SU-DHL-6 (cell line): ENCODE data around the gene ZFYVE26.

ENCODE experiments used
- H2AFZ ChIP-seq: fragments of 200-600 bp; sonication (generic); 2 replicates; pipeline ENCODE4 v1.6.1; 2014; ENCODE audit warnings: low read depth, mild to moderate bottlenecking, moderate library complexity, mixed read lengths, antibody characterized with exemption, low read length; ENCODE audit not compliant: severe bottlenecking
- H3F3A ChIP-seq: fragments of 200-600 bp; shearing (Covaris generic); 2 replicates; pipeline ENCODE4 v1.6.0; 2016; ENCODE audit warnings: antibody characterized with exemption, mild to moderate bottlenecking; ENCODE audit not compliant: insufficient read depth
- H3K27ac ChIP-seq: fragments of 200-600 bp; sonication (generic); 2 replicates; pipeline ENCODE4 v1.5.1; 2016; ENCODE audit warnings: low read depth, mild to moderate bottlenecking, low read length, moderate library complexity, mixed read lengths
- H3K27me3 ChIP-seq: fragments of 200-600 bp; sonication (generic), shearing (Covaris generic); 2 replicates; pipeline ENCODE4 v1.6.0; 2014; ENCODE audit warnings: mild to moderate bottlenecking, low read length
- H3K36me3 ChIP-seq: fragments of 200-600 bp; sonication (generic); 2 replicates; pipeline ENCODE4 v1.6.1; 2014; ENCODE audit warnings: mild to moderate bottlenecking, low read length, mixed read lengths
- H3K4me2 ChIP-seq: fragments of 300-600, 200-600 bp; shearing (Covaris generic), sonication (generic); 2 replicates; pipeline ENCODE4 v1.6.0; 2014; ENCODE audit warnings: low read length, low read depth, mild to moderate bottlenecking; ENCODE audit not compliant: poor library complexity, severe bottlenecking
- H3K4me3 ChIP-seq: fragments of 200-600 bp; sonication (generic); 2 replicates; pipeline ENCODE4 v1.5.1; 2014; ENCODE audit warnings: antibody characterized with exemption, low read length, mild to moderate bottlenecking, mixed read lengths; ENCODE audit not compliant: insufficient read depth, poor library complexity, severe bottlenecking
- H3K79me2 ChIP-seq: fragments of 200-600 bp; sonication (generic); 2 replicates; pipeline ENCODE4 v1.6.1; 2014; ENCODE audit warnings: mild to moderate bottlenecking, low read length, moderate library complexity; ENCODE audit not compliant: insufficient read depth
- H3K9ac ChIP-seq: fragments of 200-600 bp; sonication (generic); 2 replicates; pipeline ENCODE4 v1.7.0; 2014; ENCODE audit warnings: mild to moderate bottlenecking, low read length
- H3K9me2 ChIP-seq: fragments of 200-600 bp; sonication (generic); replicated peaks from 2 replicates; pipeline ENCODE4 v1.6.1; 2014; ENCODE audit warnings: low read length; ENCODE audit not compliant: insufficient read depth
- H3K9me3 ChIP-seq: fragments of 200-600 bp; sonication (generic); 2 replicates; pipeline ENCODE4 v1.6.1; 2014; ENCODE audit warnings: low read length, mixed read lengths; ENCODE audit not compliant: insufficient read depth
- H4K20me1 ChIP-seq: fragments of 200-600 bp; sonication (generic); 2 replicates; pipeline ENCODE4 v1.6.1; 2014; ENCODE audit warnings: low read depth, mild to moderate bottlenecking, antibody characterized with exemption, low read length, moderate library complexity, mixed read lengths
- CTCF ChIP-seq: fragments of 200-600 bp; sonication (generic); IDR thresholded peaks from one replicate; pipeline ENCODE4 v1.5.1; 2017; ENCODE audit warnings: antibody characterized with exemption, mild to moderate bottlenecking, low read length, moderate library complexity; ENCODE audit not compliant: insufficient read depth, poor library complexity, severe bottlenecking
- EZH2phosphoT487 ChIP-seq: fragments of 200-600 bp; sonication (generic), shearing (Covaris generic); conservative IDR thresholded peaks from 2 replicates; pipeline ENCODE4 v1.6.1; 2018; ENCODE audit warnings: mild to moderate bottlenecking, antibody characterized with exemption, low read length, moderate library complexity, mixed read lengths

ZFYVE26 gene

GRCh38 chr14:67833403-67833802 is 17.0 kb upstream of the ZFYVE26 start:
- Histone ChIP-seq H2AFZ (no peak overlapping the region), H3K27ac (no peak overlapping the region), H3K9me2 (no peaks in the 10 kb centered on the region), H3K27me3 (no peaks in the 10 kb centered on the region), H3K4me2 (no peak overlapping the region), H3K9ac (no peak overlapping the region), H3K9me3 (no peaks in the 10 kb centered on the region), H3F3A (no peaks in the 10 kb centered on the region; the same call in 1 of the 2 replicates), H3K79me2 (0 out of 2 replicates have a peak, but pooled peaks cover 3% of the 10 kb centered on the region), H4K20me1 (no peaks in the 10 kb centered on the region), H3K4me3 (no peak overlapping the region), H3K36me3 (peaks cover 10% of the 10 kb centered on the region; the same call in 1 of the 2 replicates)
- TF ChIP-seq EZH2phosphoT487 = no peak
- no peak for TF ChIP-seq CTCF

DNA sequence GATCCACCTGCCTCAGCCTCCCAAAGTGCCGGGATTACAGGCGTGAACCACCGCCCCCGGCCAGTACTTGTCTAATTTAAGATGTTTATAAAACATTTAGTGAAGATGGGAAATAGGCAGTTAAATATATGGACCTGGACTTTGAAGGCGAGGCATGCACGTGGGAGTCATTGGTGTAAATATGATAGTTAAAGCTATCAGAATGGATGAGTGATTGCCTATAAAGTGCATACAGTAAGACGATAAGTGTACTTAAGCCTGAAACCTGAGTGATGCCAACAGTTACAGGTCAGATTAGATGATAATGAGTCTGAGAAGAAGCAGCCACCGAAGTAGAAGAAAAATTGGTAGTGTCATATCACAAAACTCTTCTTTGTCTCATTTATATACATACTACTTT is 14.7 kb upstream of the ZFYVE26 start:
- H3K79me2 ChIP-seq = 0 out of 2 replicates have a peak, but pooled peaks cover 3% of the 10 kb centered on the region
- TF ChIP-seq CTCF (no peak), EZH2phosphoT487 (no peak)

GRCh38 chr14:67821121-67821520 is 4.7 kb upstream of the ZFYVE26 start:
- peaks cover 15% of the 10 kb centered on the region for H3F3A ChIP-seq
- no peak overlapping the region for H3K4me3 ChIP-seq
- no peaks in the 10 kb centered on the region for H3K27me3 ChIP-seq
- H3K27ac ChIP-seq = no peak overlapping the region
- H3K4me2 ChIP-seq = peak overlapping the region; percentile 78
- TF ChIP-seq CTCF = no peak
- TF ChIP-seq EZH2phosphoT487 = no peak
- peaks cover 14% of the 10 kb centered on the region for H3K79me2 ChIP-seq
- H3K36me3 ChIP-seq = peaks cover 7% of the 10 kb centered on the region; the same call in 1 of the 2 replicates
- H3K9ac ChIP-seq = peak overlapping the region; percentile 86; the same call in 1 of the 2 replicates
- no peaks in the 10 kb centered on the region for H4K20me1 ChIP-seq
- peak overlapping the region; percentile 4 for H2AFZ ChIP-seq
- H3K9me3 ChIP-seq = no peaks in the 10 kb centered on the region
- no peaks in the 10 kb centered on the region for H3K9me2 ChIP-seq

More for the DNA sequence above, 14.7 kb upstream of the ZFYVE26 start:
- Histone ChIP-seq H3K9me3 (no peaks in the 10 kb centered on the region), H3K4me2 (no peak overlapping the region), H3K9ac (no peak overlapping the region), H2AFZ (no peak overlapping the region), H4K20me1 (no peaks in the 10 kb centered on the region), H3K27me3 (no peaks in the 10 kb centered on the region), H3K36me3 (peaks cover 16% of the 10 kb centered on the region; the same call in 1 of the 2 replicates), H3K4me3 (no peak overlapping the region), H3K27ac (no peak overlapping the region), H3K9me2 (no peaks in the 10 kb centered on the region), H3F3A (no peaks in the 10 kb centered on the region; the same call in 1 of the 2 replicates)
